Activated CD4-positive, alpha-beta T cell treated with anti-CD3 and anti-CD28 coated beads, Interleukin-2, amount 10 ng/mL, durations not matched to agents 24 days and 14 days (primary cell): ENCODE results near the gene DLG3. TPM values are rescaled to one million over a fixed set of nuclear protein-coding genes. Genes with fewer than 3 reads are reported as not detected.

Experiments used
- DNase-seq: peaks from one replicate; pipeline ENCODE4 v3.0.0; 2022
- H3K27ac Mint-ChIP-seq: one replicate; pipeline ENCODE4 v1.8.0; 2022; ENCODE audit warnings: mild to moderate bottlenecking, mixed read lengths
- H3K27me3 Mint-ChIP-seq: one replicate; pipeline ENCODE4 v1.8.0; 2022; ENCODE audit warnings: mixed read lengths
- H3K36me3 Mint-ChIP-seq: one replicate; pipeline ENCODE4 v1.8.0; 2022; ENCODE audit warnings: low read depth, mild to moderate bottlenecking, mixed read lengths
- H3K4me1 Mint-ChIP-seq: one replicate; pipeline ENCODE4 v1.8.0; 2021; ENCODE audit warnings: mixed read lengths
- H3K4me3 Mint-ChIP-seq: one replicate; pipeline ENCODE4 v1.8.0; 2022; ENCODE audit warnings: mild to moderate bottlenecking, moderate library complexity, mixed read lengths
- H3K9me3 Mint-ChIP-seq: one replicate; pipeline ENCODE4 v1.8.0; 2021; ENCODE audit warnings: mixed read lengths
- intact Hi-C: fragments of 100-400 bp; cut with micrococcal nuclease; formaldehyde crosslinking; loops from one replicate; pipeline ENCODE4 v1.15.1; 2023
- total RNA-seq: library from RNA; stranded (reverse); gene quantifications from 2 replicates; pipeline ENCODE4 v1.2.3, GENCODE V29; 2022

Gene DLG3
- total RNA-seq, 1 donor from 2014 or later = 31.9 TPM

DNA sequence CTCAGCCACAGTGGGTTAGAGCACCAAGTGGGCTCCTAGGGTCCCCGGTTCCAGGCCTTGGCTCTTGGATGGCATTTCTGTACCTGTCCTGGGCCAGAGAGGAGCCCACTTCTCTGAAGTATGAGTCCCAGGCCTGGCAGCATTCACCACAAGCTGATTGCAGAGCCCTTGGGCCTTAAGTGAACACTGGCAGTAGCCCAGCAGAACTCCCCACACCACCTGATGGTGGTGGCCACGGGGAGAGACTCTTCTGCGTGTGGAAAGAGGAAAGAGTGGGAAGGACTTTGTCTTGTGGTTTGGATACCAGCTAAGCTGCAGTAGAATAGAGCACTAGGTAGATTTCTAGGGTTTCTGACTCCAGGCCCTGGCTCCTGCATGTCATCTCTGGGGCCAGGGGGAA lies 104.8 kb downstream of the DLG3 start:
- no peak overlapping the region for H3K4me3 Mint-ChIP-seq
- H3K27me3 Mint-ChIP-seq = peaks cover 2% of the 10 kb centered on the region
- no peak for DNase-seq
- H3K27ac Mint-ChIP-seq = no peak overlapping the region
- intact Hi-C loops = no loop called here
- peaks cover 3% of the 10 kb centered on the region for H3K9me3 Mint-ChIP-seq
- peaks cover 6% of the 10 kb centered on the region for H3K4me1 Mint-ChIP-seq
- no peaks in the 10 kb centered on the region for H3K36me3 Mint-ChIP-seq

DNA sequence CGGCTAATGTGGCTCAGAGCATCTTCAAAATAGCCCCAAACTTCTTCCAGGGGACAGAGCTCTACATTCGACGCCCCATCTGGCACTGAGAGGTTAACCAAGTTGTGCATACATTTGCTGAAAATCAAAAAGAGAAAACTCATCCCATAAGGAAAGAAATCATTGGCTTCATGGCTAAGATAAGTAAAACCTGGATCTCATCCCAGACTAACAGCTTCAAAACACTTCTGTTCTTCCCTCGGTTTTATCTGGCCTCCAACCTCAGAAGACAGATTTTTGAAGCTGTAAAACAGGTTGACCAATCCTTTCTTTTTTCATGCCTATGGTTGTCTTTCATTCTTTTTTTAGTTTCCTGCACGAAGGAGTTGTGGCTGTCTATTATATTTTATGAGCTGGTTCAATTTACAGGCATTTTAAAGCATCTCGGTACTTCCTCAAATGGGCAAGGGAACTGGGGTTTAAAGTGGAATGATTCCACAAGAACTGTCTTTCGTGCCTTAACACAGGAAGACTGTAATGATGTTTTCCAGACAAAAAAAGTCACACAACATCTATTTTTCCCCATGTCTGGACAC lies 107.6 kb downstream of the DLG3 start:
- intact Hi-C loops = loop anchor here (5.0 kb wide), 1 partner anchor 100 kb away; no protein-coding TSS in a partner anchor
- Mint-ChIP-seq H3K4me3 (no peak overlapping the region), H3K9me3 (no peaks in the 10 kb centered on the region), H3K4me1 (peaks cover 6% of the 10 kb centered on the region), H3K27me3 (peaks cover 4% of the 10 kb centered on the region), H3K27ac (no peak overlapping the region), H3K36me3 (no peaks in the 10 kb centered on the region)
- DNase-seq = no peak

DNA sequence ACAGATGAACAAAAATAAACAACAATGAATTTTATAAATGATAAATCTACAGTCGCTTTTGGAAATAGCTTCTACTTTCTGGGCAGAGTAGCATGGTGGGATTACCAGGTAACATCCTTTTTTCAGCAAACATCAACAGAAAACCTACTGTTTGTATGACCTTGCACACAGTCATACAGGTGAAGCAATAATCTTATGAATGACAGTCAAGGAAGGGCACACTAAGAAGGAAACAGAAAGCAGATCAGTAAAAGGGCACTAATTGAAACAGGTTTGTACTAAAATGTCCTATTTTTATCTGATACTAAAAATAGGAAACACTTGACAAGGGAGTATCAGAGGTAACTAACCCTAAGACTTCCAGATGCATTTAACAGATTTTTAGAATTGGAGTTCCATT lies 108.9 kb downstream of the DLG3 start:
- no peaks in the 10 kb centered on the region for H3K36me3 Mint-ChIP-seq
- intact Hi-C loops = loop anchor here (5.0 kb wide), 1 partner anchor 101 kb away; no protein-coding TSS in a partner anchor
- H3K27ac Mint-ChIP-seq = no peak overlapping the region

DNA sequence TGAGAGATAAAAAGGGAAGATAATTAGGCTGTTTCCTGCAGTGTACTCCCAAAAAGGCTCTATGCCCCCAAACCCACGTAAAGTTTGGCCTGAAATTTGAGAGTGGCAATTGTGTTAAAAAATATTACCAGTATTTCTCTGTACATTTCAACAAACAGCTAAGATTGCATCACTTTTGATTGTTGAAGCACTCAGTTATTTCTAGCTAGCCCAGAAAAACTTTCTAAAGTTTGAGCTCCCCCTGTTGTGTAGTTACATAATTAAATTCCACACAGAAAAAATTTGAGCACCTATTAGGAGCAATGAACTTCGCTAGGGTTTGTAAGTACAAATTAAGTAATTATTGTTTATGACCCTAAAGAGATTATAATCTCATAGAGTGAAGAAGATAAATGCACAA lies 109.4 kb downstream of the DLG3 start:
- Mint-ChIP-seq H3K9me3 (no peaks in the 10 kb centered on the region), H3K27me3 (peaks cover 4% of the 10 kb centered on the region), H3K36me3 (no peaks in the 10 kb centered on the region), H3K27ac (no peak overlapping the region), H3K4me1 (peaks cover 6% of the 10 kb centered on the region), H3K4me3 (no peak overlapping the region)
- intact Hi-C loops = loop anchor here (5.0 kb wide), 1 partner anchor 102 kb away; no protein-coding TSS in a partner anchor
- DNase-seq = no peak

More for the DNA sequence above, 108.9 kb downstream of the DLG3 start:
- peaks cover 6% of the 10 kb centered on the region for H3K4me1 Mint-ChIP-seq
- H3K4me3 Mint-ChIP-seq = no peak overlapping the region
- DNase-seq = no peak
- no peaks in the 10 kb centered on the region for H3K9me3 Mint-ChIP-seq
- H3K27me3 Mint-ChIP-seq = peaks cover 4% of the 10 kb centered on the region

DNA sequence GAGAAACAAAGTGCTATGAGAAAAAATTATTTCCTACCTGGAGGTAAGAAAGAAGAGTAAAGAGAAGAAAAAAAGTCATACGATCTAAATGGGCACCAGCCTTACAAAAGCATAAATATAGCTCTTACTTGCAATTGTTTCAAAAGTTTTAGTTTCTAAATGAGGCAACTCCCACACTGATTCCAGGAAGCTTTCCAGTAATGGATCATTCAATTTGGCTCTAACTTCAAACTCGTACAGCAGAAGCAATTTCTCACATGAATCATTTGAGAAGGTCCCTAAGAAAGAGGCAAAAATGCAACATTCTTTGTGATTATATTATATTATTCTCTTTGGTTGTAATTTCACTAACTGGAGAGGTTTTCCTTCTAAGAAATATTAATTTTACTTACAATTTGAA lies 109.9 kb downstream of the DLG3 start:
- Mint-ChIP-seq H3K4me3 (no peak overlapping the region), H3K36me3 (no peaks in the 10 kb centered on the region), H3K27ac (no peak overlapping the region), H3K27me3 (peaks cover 4% of the 10 kb centered on the region), H3K4me1 (peaks cover 6% of the 10 kb centered on the region), H3K9me3 (no peaks in the 10 kb centered on the region)
- no peak for DNase-seq
- intact Hi-C loops = loop anchor here (5.0 kb wide), 1 partner anchor 102 kb away; no protein-coding TSS in a partner anchor

DNA sequence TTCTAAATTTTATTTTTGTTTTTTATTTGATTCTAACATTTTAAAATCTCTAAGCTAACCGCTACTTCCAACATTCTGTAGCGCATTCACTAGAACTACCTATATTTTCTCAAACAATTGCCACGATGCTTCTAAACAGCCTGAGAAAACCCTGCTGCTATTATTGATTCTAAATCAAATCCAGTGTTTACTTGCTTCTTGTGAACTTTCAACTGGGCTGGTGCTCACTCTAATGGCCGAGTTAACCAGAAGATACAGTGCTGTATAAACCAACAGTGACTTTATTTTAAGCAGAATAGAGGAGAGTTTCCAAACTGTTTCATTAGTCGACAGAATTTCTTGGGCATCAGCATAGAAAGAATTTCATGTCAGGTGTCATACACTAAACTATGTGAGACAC lies 110.3 kb downstream of the DLG3 start:
- Mint-ChIP-seq H3K4me1 (peaks cover 6% of the 10 kb centered on the region), H3K9me3 (no peaks in the 10 kb centered on the region), H3K36me3 (no peaks in the 10 kb centered on the region), H3K4me3 (no peak overlapping the region), H3K27me3 (peaks cover 4% of the 10 kb centered on the region), H3K27ac (no peak overlapping the region)
- DNase-seq = no peak
- intact Hi-C loops = loop anchor here (5.0 kb wide), 1 partner anchor 103 kb away; no protein-coding TSS in a partner anchor

Other genes with a start within 250 kb of the DLG3 start
- not detected in 2 replicates for gene AWAT1, start 210.2 kb upstream of the DLG3 start, total RNA-seq
- gene P2RY4, start 184.6 kb upstream of the DLG3 start, total RNA-seq = 0.21 and 0.24 TPM in 2 replicates
- gene ARR3, start 176.5 kb upstream of the DLG3 start, total RNA-seq = not detected in 2 replicates
- not detected in 2 replicates for gene RAB41, start 162.7 kb upstream of the DLG3 start, total RNA-seq
- 28.9 and 30.0 TPM in 2 replicates for gene PDZD11, start 154.9 kb upstream of the DLG3 start, total RNA-seq
- gene KIF4A, start 154.7 kb upstream of the DLG3 start, total RNA-seq = 19.4 and 19.8 TPM in 2 replicates
- gene GDPD2, start 21.5 kb upstream of the DLG3 start, total RNA-seq = 0.12 and 0.19 TPM in 2 replicates